Measurements from ENCODE around the gene TMEM187.

Gene TMEM187

GRCh38 chrX:154029439-154029838, 56.9 kb downstream of the TMEM187 start:
- H3K27ac ChIP-seq, result peak overlapping the region; percentile 18
- TF ChIP-seq CTCF (IDR thresholded peaks at IDR 0.05), result no peak
- peaks cover 48% of the 10 kb centered on the region for H3K36me3 ChIP-seq
- peaks cover 0 to 3% of the 10 kb centered on the region in 2 experiments for H3K4me1 ChIP-seq (ENCODE audit: control insufficient read depth in 1 of 2, insufficient read depth in 1 of 2, low read depth in 1 of 2, low read length in 1 of 2)
- no peaks in the 10 kb centered on the region for H3K27me3 ChIP-seq
- H3K4me3 ChIP-seq (ENCODE audit: low read depth in 1 of 2, low read length in 1 of 2), result no peak overlapping the region
- H3K9me3 ChIP-seq, result no peaks in the 10 kb centered on the region

GRCh38 chrX:154030266-154030665, 57.7 kb downstream of the TMEM187 start:
- TF ChIP-seq CTCF (IDR thresholded peaks at IDR 0.05), result no peak
- H3K27ac ChIP-seq, result no peak overlapping the region
- peaks cover 48% of the 10 kb centered on the region for H3K36me3 ChIP-seq
- H3K9me3 ChIP-seq, result no peaks in the 10 kb centered on the region
- H3K4me1 ChIP-seq (ENCODE audit: control insufficient read depth in 1 of 2, insufficient read depth in 1 of 2, low read depth in 1 of 2, low read length in 1 of 2), result peaks cover 0 to 3% of the 10 kb centered on the region in 2 experiments
- no peaks in the 10 kb centered on the region for H3K27me3 ChIP-seq
- no peak overlapping the region for H3K4me3 ChIP-seq (ENCODE audit: low read depth in 1 of 2, low read length in 1 of 2)

GRCh38 chrX:154030715-154031305, 58.3 kb downstream of the TMEM187 start:
- Histone ChIP-seq H3K36me3 (peaks cover 48% of the 10 kb centered on the region), H3K27me3 (no peaks in the 10 kb centered on the region), H3K4me3 (ENCODE audit: low read depth in 1 of 2, low read length in 1 of 2) (no peak overlapping the region), H3K9me3 (no peaks in the 10 kb centered on the region), H3K4me1 (ENCODE audit: control insufficient read depth in 1 of 2, insufficient read depth in 1 of 2, low read depth in 1 of 2, low read length in 1 of 2) (peaks cover 0 to 3% of the 10 kb centered on the region in 2 experiments), H3K27ac (no peak overlapping the region)
- no peak for TF ChIP-seq CTCF (IDR thresholded peaks at IDR 0.05)

- no peak overlapping the region for H3K27ac ChIP-seq
- peaks cover 41% of the 10 kb centered on the region for H3K36me3 ChIP-seq
- no peaks in the 10 kb centered on the region for H3K9me3 ChIP-seq
- no peaks in the 10 kb centered on the region for H3K27me3 ChIP-seq
- no peak for TF ChIP-seq CTCF (IDR thresholded peaks at IDR 0.05)
- H3K4me3 ChIP-seq (ENCODE audit: low read depth in 1 of 2, low read length in 1 of 2), result no peak overlapping the region
- H3K4me1 ChIP-seq (ENCODE audit: control insufficient read depth in 1 of 2, insufficient read depth in 1 of 2, low read depth in 1 of 2, low read length in 1 of 2), result peaks cover 0 to 3% of the 10 kb centered on the region in 2 experiments
Measured at GRCh38 chrX:154032160-154032559, 59.6 kb downstream of the TMEM187 start.

- Histone ChIP-seq H3K36me3 (peaks cover 41% of the 10 kb centered on the region), H3K9me3 (no peaks in the 10 kb centered on the region), H3K4me3 (ENCODE audit: low read depth in 1 of 2, low read length in 1 of 2) (no peak overlapping the region), H3K4me1 (ENCODE audit: control insufficient read depth in 1 of 2, insufficient read depth in 1 of 2, low read depth in 1 of 2, low read length in 1 of 2) (peaks cover 0 to 3% of the 10 kb centered on the region in 2 experiments), H3K27ac (no peak overlapping the region), H3K27me3 (no peaks in the 10 kb centered on the region)
- no peak for TF ChIP-seq CTCF (IDR thresholded peaks at IDR 0.05)
Measured at GRCh38 chrX:154032653-154033052, 60.1 kb downstream of the TMEM187 start.
